GM12878 (cell line): ENCODE results near the gene ACTN2. TPM values are rescaled to one million over a fixed set of nuclear protein-coding genes. Genes with fewer than 3 reads are reported as not detected.

ENCODE experiments used
- ATAC-seq: fragments of 200-7000 bp; cut with Tn5 transposase; 3 replicates; pipeline ENCODE4 v1.9.1; 2020; ENCODE audit warnings: mild to moderate bottlenecking, moderate library complexity
- BruUV-seq: library from RNA; stranded (reverse); fragments of 400-500 nt; replicated peaks from 2 replicates; lab custom pipeline; 2021; lab: Mats Ljungman, UMichigan
- CTCF ChIA-PET: fragments of 300-600 bp; sonication (Branson Sonifier 250); formaldehyde crosslinking; extraction: SDS; loops from one replicate; lab custom pipeline; 2021; ENCODE audit warnings: inconsistent platforms; lab: Yijun Ruan, JAX
- POLR2A ChIA-PET: fragments of 350-600 bp; formaldehyde crosslinking; extraction: SDS; loops from one replicate; lab custom pipeline; 2021; ENCODE audit warnings: inconsistent platforms; lab: Charles Lee
- RAD21 ChIA-PET: fragments of 300-600 bp; sonication (Branson Sonifier 250); formaldehyde crosslinking; loops from one replicate; lab custom pipeline; 2023; ENCODE audit warnings: antibody characterized with exemption; ENCODE audit not compliant: unreplicated experiment; lab: Charles Lee
- SMC1A ChIA-PET: fragments of 300-600 bp; sonication (Branson Sonifier 250); formaldehyde crosslinking; loops from one replicate; lab custom pipeline; 2023; ENCODE audit not compliant: unreplicated experiment, uncharacterized antibody; lab: Charles Lee
- DNase-seq: peaks from one replicate; pipeline ENCODE4 v3.0.0-alpha.2; 2011; ENCODE audit warnings: low read depth, low spot score
- FAIRE-seq: peaks from 3 replicates; lab custom pipeline; 2011; peaks lifted over from hg19 to GRCh38; lab: Jason Lieb, UNC
- H2AFZ ChIP-seq: 2 replicates; pipeline ENCODE4 v1.6.0; 2011; ENCODE audit warnings: low read depth, low read length, control low read depth; ENCODE audit not compliant: control insufficient read depth
- H3K27ac ChIP-seq: 2 replicates; pipeline ENCODE4 v1.5.1; 2011; ENCODE audit warnings: control low read depth; ENCODE audit not compliant: control insufficient read depth, insufficient read depth
- H3K27me3 ChIP-seq, 2 experiments: replicated peaks in 1 of 2; 2 replicates each; pipeline versions ENCODE4 v1.6.0 to v1.6.1; 2011; ENCODE audit warnings: low read length in 1 of 2; ENCODE audit not compliant: control insufficient read depth in 2 of 2, insufficient read depth in 2 of 2
- H3K36me3 ChIP-seq, 2 experiments: 2 replicates each; pipeline ENCODE4 v1.5.1; 2011; ENCODE audit warnings: low read length in 1 of 2; ENCODE audit not compliant: control insufficient read depth in 2 of 2, insufficient read depth in 2 of 2
- H3K4me1 ChIP-seq: 2 replicates; pipeline ENCODE4 v1.6.1; 2011; ENCODE audit warnings: mild to moderate bottlenecking, low read length, moderate library complexity, mixed read lengths; ENCODE audit not compliant: control insufficient read depth, insufficient read depth
- H3K4me2 ChIP-seq: 2 replicates; pipeline ENCODE4 v1.6.0; 2011; ENCODE audit warnings: control low read depth; ENCODE audit not compliant: control insufficient read depth, insufficient read depth
- H3K4me3 ChIP-seq: fragments of 200-600 bp; sonication (generic); 2 replicates; pipeline ENCODE4 v1.5.1; 2016
- H3K79me2 ChIP-seq: 2 replicates; pipeline ENCODE4 v1.6.0; 2011; ENCODE audit warnings: low read length; ENCODE audit not compliant: control insufficient read depth, insufficient read depth
- H3K9ac ChIP-seq: 2 replicates; pipeline ENCODE4 v1.8.0; 2011; ENCODE audit warnings: low read length, control low read depth, mixed read lengths; ENCODE audit not compliant: control insufficient read depth, insufficient read depth
- H3K9me3 ChIP-seq: replicated peaks from 3 replicates; pipeline ENCODE4 v1.5.1; 2011; ENCODE audit warnings: mild to moderate bottlenecking, low read length; ENCODE audit not compliant: control insufficient read depth, insufficient read depth
- H4K20me1 ChIP-seq: 2 replicates; pipeline ENCODE4 v1.6.0; 2011; ENCODE audit not compliant: control insufficient read depth, insufficient read depth
- CEBPZ ChIP-seq: fragments of 150-350 bp; IDR thresholded peaks from 2 replicates; pipeline ENCODE4 v1.6.1; 2016; ENCODE audit warnings: low read depth, low read length
- FOS ChIP-seq: IDR thresholded peaks from 3 replicates; pipeline ENCODE4 v1.6.1; 2011; ENCODE audit warnings: borderline replicate concordance; ENCODE audit not compliant: insufficient read length; ENCODE audit errors: extremely low read depth
- FOXM1 ChIP-seq: IDR thresholded peaks from 2 replicates; pipeline ENCODE4 v1.6.1; 2012; ENCODE audit warnings: low read depth, mild to moderate bottlenecking, inconsistent platforms, low read length, moderate library complexity
- JUNB ChIP-seq: IDR thresholded peaks from 2 replicates; pipeline ENCODE4 v1.6.1; 2016; ENCODE audit warnings: antibody characterized with exemption, mild to moderate bottlenecking
- KLF5 ChIP-seq: fragments of 450-650 bp; IDR thresholded peaks from 2 replicates; pipeline ENCODE4 v1.6.1; 2014; ENCODE audit warnings: mild to moderate bottlenecking; ENCODE audit not compliant: partially characterized antibody
- MTA2 ChIP-seq: fragments of 450-650 bp; IDR thresholded peaks from 2 replicates; pipeline ENCODE4 v1.6.1; 2016; ENCODE audit warnings: low read depth, mild to moderate bottlenecking, moderate library complexity
- PAX8 ChIP-seq: fragments of 450-650 bp; IDR thresholded peaks from 2 replicates; pipeline ENCODE4 v1.6.1; 2017; ENCODE audit warnings: mild to moderate bottlenecking, moderate library complexity
- POLR2AphosphoS5 ChIP-seq: IDR thresholded peaks from 2 replicates; pipeline ENCODE4 v1.6.1; 2011; ENCODE audit warnings: mild to moderate bottlenecking, low read length, inconsistent platforms
- RELA ChIP-seq: fragments of 450-650 bp; IDR thresholded peaks from 2 replicates; pipeline ENCODE4 v1.8.0; 2014; ENCODE audit warnings: borderline replicate concordance; ENCODE audit not compliant: partially characterized antibody
- YBX1 ChIP-seq: fragments of 450-650 bp; IDR thresholded peaks from 2 replicates; pipeline ENCODE4 v1.6.1; 2016; ENCODE audit warnings: antibody characterized with exemption
- ZBTB4 ChIP-seq: fragments of 450-650 bp; formaldehyde crosslinking; IDR thresholded peaks from 2 replicates; pipeline ENCODE4 v1.4.0; 2022; ENCODE audit warnings: mild to moderate bottlenecking, moderate library complexity
- WGBS: methylation state at CpG from one replicate; pipeline ENCODE4 v1.1.6; 2016; ENCODE audit warnings: low lambda C conversion rate; ENCODE audit not compliant: insufficient replicate concordance, insufficient coverage; ENCODE audit errors: missing lambda C conversion rate; 5-methylcytosine and 5-hydroxymethylcytosine counted together
- in situ Hi-C: fragments of 300-500 bp; cut with MboI; formaldehyde crosslinking; loops from 9 replicates; pipeline ENCODE4 v1.14.3; 2018; ENCODE audit warnings: mixed read lengths
- intact Hi-C: fragments of 100-400 bp; cut with micrococcal nuclease; formaldehyde crosslinking; loops from one replicate; pipeline ENCODE4 v1.14.2; 2022; ENCODE audit not compliant: unreplicated experiment
- polyA plus RNA-seq, 11 experiments: library from polyadenylated mRNA; depleted of rRNA in 4 of 11; unstranded in 6 of 11; stranded (reverse) in 5 of 11; fragments of >200 nt; fragmentation: Nextera tagmentation in 4 of 11; fragmentation: Illumina TruSeq in 1 of 11; extraction: Ambion mirVana in 4 of 11; extraction: Trizol in 1 of 11; gene quantifications; 1 replicate in 1 of 11; 2 replicates in 10 of 11; pipeline versions ENCODE4 v1.2.1 to v1.2.3, GENCODE V29; 2011 to 2016; ENCODE audit warnings: inconsistent platforms in 2 of 11, missing spikeins in 2 of 11, low read depth in 1 of 11
- total RNA-seq, 4 experiments: library from RNA; depleted of rRNA in 3 of 4; stranded (reverse); fragments of >200 nt in 3 of 4; fragmentation: Illumina TruSeq in 1 of 4; extraction: Trizol in 1 of 4; gene quantifications; 2 replicates each; pipeline versions ENCODE4 v1.2.1 to v1.2.3, GENCODE V29; 2013 to 2021

Gene ACTN2
- total and polyA plus RNA-seq, 10 of the 15 experiments (the other 5 are each of a cell fraction or from before 2014, with no cell fraction given), result 0.10 TPM; not detected in 9

- H2AFZ ChIP-seq, result no peak overlapping the region
- in situ Hi-C loops (no loop called here), intact Hi-C loops (no loop called here)
- H3K27ac ChIP-seq, result no peak overlapping the region
- BruUV-seq, result no TSS peak
- H3K4me3 ChIP-seq, result no peak overlapping the region
- TF ChIP-seq POLR2AphosphoS5 (no peak), MTA2 (no peak), JUNB (no peak), FOS (no peak), FOXM1 (no peak), RELA (no peak), KLF5 (no peak), CEBPZ (no peak), YBX1 (no peak), PAX8 (no peak), ZBTB4 (no peak)
- H3K27me3 ChIP-seq, result no peaks in the 10 kb centered on the region
- ChIA-PET RAD21 (no interaction called here), CTCF (no interaction called here), SMC1A (no interaction called here), POLR2A (no interaction called here)
- WGBS, result 7% methylated on average over 5 of the region's 5 CpGs
- H3K36me3 ChIP-seq, result no peaks in the 10 kb centered on the region
- H3K4me2 ChIP-seq, result no peak overlapping the region
- H3K4me1 ChIP-seq, result no peaks in the 10 kb centered on the region
- H3K9me3 ChIP-seq, result no peaks in the 10 kb centered on the region
- DNase-seq (no peak), ATAC-seq (no peak), FAIRE-seq (no peak)
- H4K20me1 ChIP-seq, result no peaks in the 10 kb centered on the region
- no peaks in the 10 kb centered on the region for H3K79me2 ChIP-seq
- H3K9ac ChIP-seq, result no peak overlapping the region
Observed at GRCh38 chr1:236673289-236673919, 12.9 kb upstream of the ACTN2 start.
